ENCODE results near the gene ETFA. TPM values are rescaled to one million over a fixed set of nuclear protein-coding genes. Genes with fewer than 3 reads are reported as not detected.

The ETFA gene
- total and polyA plus RNA-seq, 2 experiments from 2014 or later, result 175 to 185 TPM

- H3K9me3 ChIP-seq (ENCODE audit: low read depth), result no peaks in the 10 kb centered on the region
- no peak overlapping the region for H2AFZ ChIP-seq
- no peak overlapping the region for H3K4me2 ChIP-seq
- no peak overlapping the region for H3K27ac ChIP-seq
- no peak for DNase-seq (ENCODE audit: low spot score)
- no peak overlapping the region for H3K4me3 ChIP-seq
- H3K9me2 ChIP-seq (replicated peaks; ENCODE audit: insufficient read depth), result no peaks in the 10 kb centered on the region
- no peaks in the 10 kb centered on the region for H4K20me1 ChIP-seq (ENCODE audit: insufficient read depth, poor library complexity, severe bottlenecking)
- peaks cover 11% of the 10 kb centered on the region for H3K27me3 ChIP-seq
- TF ChIP-seq EZH2 (IDR thresholded peaks at IDR 0.05; ENCODE audit: borderline replicate concordance) (no peak), EZH2phosphoT487 (IDR thresholded peaks at IDR 0.05; ENCODE audit: low read depth, severe bottlenecking, unreplicated experiment) (no peak)
- no peaks in the 10 kb centered on the region for H3K4me1 ChIP-seq (ENCODE audit: insufficient read depth)
- 86% methylated on average over 4 of the region's 4 CpGs for WGBS (ENCODE audit: low lambda C conversion rate, missing lambda C conversion rate)
- H3K36me3 ChIP-seq (replicated peaks; ENCODE audit: insufficient read depth, low read depth), result no peaks in the 10 kb centered on the region
- H3K79me2 ChIP-seq, result no peaks in the 10 kb centered on the region
Measured at GRCh38 chr15:76328958-76329357, 17.7 kb upstream of the ETFA start.

DNA sequence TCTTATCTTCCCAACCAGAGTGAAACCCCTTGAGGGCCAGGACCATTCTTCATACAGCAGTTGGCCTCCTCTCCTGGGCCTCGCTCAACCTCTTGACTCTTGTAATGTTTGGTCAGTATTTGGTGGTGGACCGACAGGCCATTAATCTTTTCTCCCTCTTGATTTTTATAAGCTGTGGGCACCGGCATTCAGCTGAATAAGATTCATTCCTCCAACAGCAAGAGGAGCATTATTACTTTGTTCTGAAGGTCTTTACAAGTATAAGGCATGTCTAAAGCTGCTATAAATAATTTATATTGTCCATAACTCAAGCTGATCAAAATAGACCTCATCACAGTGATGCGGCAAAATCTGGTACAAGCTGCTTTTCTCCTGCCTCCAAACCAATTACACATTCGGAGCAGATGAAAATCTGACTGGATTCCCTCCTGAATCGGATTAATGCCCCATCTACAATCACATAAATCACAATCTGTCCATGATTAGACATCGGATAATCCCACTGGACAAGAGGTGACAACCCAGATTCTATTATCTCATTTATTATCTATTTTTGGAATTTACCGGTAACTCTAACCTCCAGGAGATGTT is 16.9 kb upstream of the ETFA start:
- Histone ChIP-seq H4K20me1 (ENCODE audit: insufficient read depth, poor library complexity, severe bottlenecking) (no peaks in the 10 kb centered on the region), H3K4me2 (no peak overlapping the region), H3K36me3 (replicated peaks; ENCODE audit: insufficient read depth, low read depth) (no peaks in the 10 kb centered on the region), H3K27ac (no peak overlapping the region), H3K9me2 (replicated peaks; ENCODE audit: insufficient read depth) (no peaks in the 10 kb centered on the region), H3K4me3 (no peak overlapping the region), H3K79me2 (no peaks in the 10 kb centered on the region), H3K4me1 (ENCODE audit: insufficient read depth) (no peaks in the 10 kb centered on the region), H3K9me3 (ENCODE audit: low read depth) (no peaks in the 10 kb centered on the region), H2AFZ (no peak overlapping the region), H3K27me3 (peaks cover 3% of the 10 kb centered on the region)
- TF ChIP-seq EZH2phosphoT487 (IDR thresholded peaks at IDR 0.05; ENCODE audit: low read depth, severe bottlenecking, unreplicated experiment), result no peak
- no peak for TF ChIP-seq CTCF (IDR thresholded peaks at IDR 0.05; ENCODE audit: poor library complexity)
- no peak for TF ChIP-seq EZH2 (IDR thresholded peaks at IDR 0.05; ENCODE audit: borderline replicate concordance)
- DNase-seq (ENCODE audit: low spot score), result no peak
- 81% methylated on average over 8 of the region's 8 CpGs for WGBS (ENCODE audit: low lambda C conversion rate, missing lambda C conversion rate)

DNA sequence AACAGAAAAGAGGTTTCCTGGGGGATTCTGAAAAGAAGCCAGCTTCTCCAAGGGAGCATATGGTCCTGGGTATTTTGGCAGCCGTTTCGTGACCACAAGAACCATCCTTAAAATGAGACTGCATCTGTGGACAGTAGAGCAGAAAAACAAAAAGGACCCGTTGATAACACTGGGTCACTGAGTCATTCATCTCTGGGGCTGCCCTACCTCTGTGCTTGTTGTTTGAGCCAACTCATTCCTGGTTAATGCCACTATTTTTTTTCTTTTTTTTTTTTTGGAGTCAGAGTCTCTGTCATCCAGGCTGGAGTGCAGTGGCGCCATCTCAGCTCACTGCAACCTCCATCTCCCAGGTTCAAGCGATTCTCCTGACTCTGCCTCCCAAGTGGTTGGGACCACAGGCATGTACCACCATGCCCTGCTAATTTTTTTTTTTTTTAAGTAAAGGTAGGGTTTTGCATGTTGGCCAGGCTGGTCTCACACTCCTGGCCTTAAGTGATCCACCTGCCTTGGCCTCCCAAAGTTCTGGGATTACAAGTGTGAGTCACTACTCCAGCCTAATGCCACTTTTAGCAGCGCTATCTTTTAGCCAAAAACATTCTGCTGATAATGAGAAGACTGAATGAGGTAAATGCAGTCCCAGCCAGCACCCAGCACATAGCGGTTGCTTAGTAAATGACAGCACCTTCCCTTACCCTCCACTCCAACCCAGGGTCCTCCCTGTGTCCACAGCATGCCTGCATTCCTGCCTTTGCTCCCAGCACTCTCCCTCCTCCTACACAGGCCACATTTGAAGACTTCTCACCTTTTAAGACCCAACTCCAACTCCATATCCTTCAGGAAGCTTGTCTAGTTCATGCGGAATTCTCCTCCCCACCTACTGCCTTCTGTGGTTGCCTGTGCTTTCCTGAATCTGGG is 16.2 kb upstream of the ETFA start:
- no peaks in the 10 kb centered on the region for H3K36me3 ChIP-seq (replicated peaks; ENCODE audit: insufficient read depth, low read depth)
- no peak overlapping the region for H3K4me2 ChIP-seq
- H3K4me3 ChIP-seq, result no peak overlapping the region
- H3K27me3 ChIP-seq, result no peaks in the 10 kb centered on the region
- H3K79me2 ChIP-seq, result no peaks in the 10 kb centered on the region
- WGBS (ENCODE audit: low lambda C conversion rate, missing lambda C conversion rate), result 86% methylated on average over 8 of the region's 8 CpGs
- H3K9me3 ChIP-seq (ENCODE audit: low read depth), result no peaks in the 10 kb centered on the region
- no peak overlapping the region for H2AFZ ChIP-seq
- no peaks in the 10 kb centered on the region for H3K9me2 ChIP-seq (replicated peaks; ENCODE audit: insufficient read depth)
- DNase-seq (ENCODE audit: low spot score), result no peak
- no peaks in the 10 kb centered on the region for H3K4me1 ChIP-seq (ENCODE audit: insufficient read depth)
- H4K20me1 ChIP-seq (ENCODE audit: insufficient read depth, poor library complexity, severe bottlenecking), result no peaks in the 10 kb centered on the region
- TF ChIP-seq EZH2 (IDR thresholded peaks at IDR 0.05; ENCODE audit: borderline replicate concordance) (no peak), CTCF (IDR thresholded peaks at IDR 0.05; ENCODE audit: poor library complexity) (no peak), EZH2phosphoT487 (IDR thresholded peaks at IDR 0.05; ENCODE audit: low read depth, severe bottlenecking, unreplicated experiment) (no peak)
- H3K27ac ChIP-seq, result no peak overlapping the region

- Histone ChIP-seq H2AFZ (no peak overlapping the region), H4K20me1 (ENCODE audit: insufficient read depth, poor library complexity, severe bottlenecking) (no peaks in the 10 kb centered on the region), H3K4me1 (ENCODE audit: insufficient read depth) (no peaks in the 10 kb centered on the region), H3K79me2 (no peaks in the 10 kb centered on the region), H3K27ac (no peak overlapping the region), H3K36me3 (replicated peaks; ENCODE audit: insufficient read depth, low read depth) (no peaks in the 10 kb centered on the region), H3K9me3 (ENCODE audit: low read depth) (no peaks in the 10 kb centered on the region), H3K4me2 (no peak overlapping the region), H3K9me2 (replicated peaks; ENCODE audit: insufficient read depth) (no peaks in the 10 kb centered on the region), H3K27me3 (no peaks in the 10 kb centered on the region), H3K4me3 (no peak overlapping the region)
- WGBS (ENCODE audit: low lambda C conversion rate, missing lambda C conversion rate), result 92% methylated on average over 2 of the region's 2 CpGs
- DNase-seq (ENCODE audit: low spot score), result no peak
- TF ChIP-seq EZH2phosphoT487 (IDR thresholded peaks at IDR 0.05; ENCODE audit: low read depth, severe bottlenecking, unreplicated experiment) (no peak), CTCF (IDR thresholded peaks at IDR 0.05; ENCODE audit: poor library complexity) (no peak), EZH2 (IDR thresholded peaks at IDR 0.05; ENCODE audit: borderline replicate concordance) (no peak)
Measured at GRCh38 chr15:76325704-76326103, 14.4 kb upstream of the ETFA start.

All from hepatocyte (in vitro differentiated cells).